GM18502 (cell line): ENCODE data around the gene APOBEC3H.

Source experiments
- ATAC-seq: cut with Tn5 transposase; IDR thresholded peaks from one replicate; pipeline ENCODE4 v1.9.1; 2021; ENCODE audit warnings: mild to moderate bottlenecking; ENCODE audit not compliant: unreplicated experiment, poor library complexity

The APOBEC3H gene

GRCh38 chr22:39132871-39133524, 36.0 kb downstream of the APOBEC3H start:
- no peak for ATAC-seq

- ATAC-seq, result no peak
Observed at GRCh38 chr22:39133871-39134270, 36.8 kb downstream of the APOBEC3H start.

- no peak for ATAC-seq
Observed at GRCh38 chr22:39134366-39135091, 37.5 kb downstream of the APOBEC3H start.

- no peak for ATAC-seq
Observed at GRCh38 chr22:39135092-39135896, 38.2 kb downstream of the APOBEC3H start.

GRCh38 chr22:39136317-39136716, 39.3 kb downstream of the APOBEC3H start:
- ATAC-seq, result no peak

GRCh38 chr22:39138357-39138997, 41.4 kb downstream of the APOBEC3H start:
- no peak for ATAC-seq

- no peak for ATAC-seq
Observed at GRCh38 chr22:39139933-39140332, 42.9 kb downstream of the APOBEC3H start.

- ATAC-seq, result no peak
Observed at GRCh38 chr22:39142088-39142680, 45.1 kb downstream of the APOBEC3H start.

GRCh38 chr22:39144101-39144767, 47.2 kb downstream of the APOBEC3H start:
- ATAC-seq, result peak; percentile 23

GRCh38 chr22:39146256-39147101, 49.4 kb downstream of the APOBEC3H start:
- ATAC-seq, result no peak

GRCh38 chr22:39147335-39148025, 50.4 kb downstream of the APOBEC3H start:
- ATAC-seq, result no peak

- no peak for ATAC-seq
Observed at GRCh38 chr22:39148026-39148726, 51.1 kb downstream of the APOBEC3H start.

- ATAC-seq, result no peak
Observed at GRCh38 chr22:39148727-39149535, 51.9 kb downstream of the APOBEC3H start.

- ATAC-seq, result no peak
Observed at GRCh38 chr22:39149915-39150847, 53.1 kb downstream of the APOBEC3H start.

GRCh38 chr22:39150848-39151215, 53.8 kb downstream of the APOBEC3H start:
- no peak for ATAC-seq
